NT2/D1 (cell line): Measurements from ENCODE around the gene USP2.
"Not testable (repeated sequence)": the region's sequence is repeated elsewhere in the genome, so short reads cannot be mapped to it uniquely, and the experiment has no call there.

Experiments
- DNase-seq: peaks from one replicate; pipeline ENCODE4 v3.0.0-alpha.2; 2011; ENCODE audit warnings: low read depth, low spot score
- H3K27me3 ChIP-seq: 2 replicates; pipeline ENCODE4 v1.6.0; 2011; ENCODE audit warnings: mild to moderate bottlenecking; ENCODE audit not compliant: insufficient read length, insufficient read depth
- H3K36me3 ChIP-seq: 2 replicates; pipeline ENCODE4 v1.6.1; 2011; ENCODE audit warnings: mild to moderate bottlenecking, low read length, mixed read lengths; ENCODE audit not compliant: insufficient read depth, insufficient read length
- H3K4me1 ChIP-seq: 2 replicates; pipeline ENCODE4 v1.5.1; 2011; ENCODE audit not compliant: insufficient read depth, insufficient read length
- H3K4me3 ChIP-seq: 2 replicates; pipeline ENCODE4 v1.5.1; 2011; ENCODE audit warnings: low read depth; ENCODE audit not compliant: insufficient read length
- H3K9ac ChIP-seq: 2 replicates; pipeline ENCODE4 v1.6.0; 2011; ENCODE audit warnings: low read depth; ENCODE audit not compliant: insufficient read length
- H3K9me3 ChIP-seq: 2 replicates; pipeline ENCODE4 v1.5.1; 2011; ENCODE audit warnings: mild to moderate bottlenecking, low read length; ENCODE audit not compliant: insufficient read depth
- SUZ12 ChIP-seq: IDR thresholded peaks from 2 replicates; pipeline ENCODE4 v1.6.1; 2011; ENCODE audit not compliant: insufficient read length, insufficient read depth; ENCODE audit errors: extremely low read depth
- YY1 ChIP-seq: IDR thresholded peaks from 2 replicates; pipeline ENCODE4 v1.6.1; 2011; ENCODE audit not compliant: insufficient read length, insufficient read depth
- ZNF274 ChIP-seq: IDR thresholded peaks from 2 replicates; pipeline ENCODE4 v1.6.1; 2011; ENCODE audit warnings: mild to moderate bottlenecking, low read depth, low read length

USP2 gene

GRCh38 chr11:119412072-119412471 is 30.6 kb upstream of the USP2 start:
- no peak for DNase-seq
- no peaks in the 10 kb centered on the region for H3K36me3 ChIP-seq
- TF ChIP-seq YY1 (no peak), ZNF274 (no peak), SUZ12 (no peak)
- no peaks in the 10 kb centered on the region for H3K27me3 ChIP-seq
- H3K9ac ChIP-seq: no peak overlapping the region
- no peaks in the 10 kb centered on the region for H3K9me3 ChIP-seq
- H3K4me3 ChIP-seq: no peak overlapping the region
- no peaks in the 10 kb centered on the region for H3K4me1 ChIP-seq

- Histone ChIP-seq H3K9me3 (no peaks in the 10 kb centered on the region), H3K27me3 (no peaks in the 10 kb centered on the region)
- no peak for TF ChIP-seq ZNF274
- TF ChIP-seq YY1: no peak
- no peak for TF ChIP-seq SUZ12
These were observed 29.0 kb upstream of the USP2 start for GRCh38 chr11:119410501-119410900.

GRCh38 chr11:119409731-119410130 is 28.2 kb upstream of the USP2 start:
- Histone ChIP-seq H3K27me3 (no peaks in the 10 kb centered on the region), H3K4me1 (no peaks in the 10 kb centered on the region), H3K4me3 (no peak overlapping the region), H3K9ac (no peak overlapping the region), H3K9me3 (no peaks in the 10 kb centered on the region), H3K36me3 (no peaks in the 10 kb centered on the region)
- TF ChIP-seq SUZ12 (no peak), ZNF274 (no peak)
- DNase-seq: no peak

More at GRCh38 chr11:119410501-119410900, 29.0 kb upstream of the USP2 start:
- Histone ChIP-seq H3K9ac (no peak overlapping the region), H3K4me3 (no peak overlapping the region), H3K36me3 (no peaks in the 10 kb centered on the region), H3K4me1 (no peaks in the 10 kb centered on the region)
- no peak for DNase-seq

GRCh38 chr11:119406005-119406404 is 24.5 kb upstream of the USP2 start:
- Histone ChIP-seq H3K9me3 (no peaks in the 10 kb centered on the region; the same call in 1 of the 2 replicates), H3K4me1 (no peaks in the 10 kb centered on the region), H3K9ac (no peak overlapping the region), H3K36me3 (no peaks in the 10 kb centered on the region), H3K4me3 (no peak overlapping the region), H3K27me3 (no peaks in the 10 kb centered on the region)
- no peak for TF ChIP-seq YY1
- no peak for TF ChIP-seq SUZ12
- TF ChIP-seq ZNF274: no peak
- DNase-seq: no peak

GRCh38 chr11:119405448-119405847 is 24.0 kb upstream of the USP2 start:
- H3K27me3 ChIP-seq, H3K4me3 ChIP-seq, H3K36me3 ChIP-seq, H3K9ac ChIP-seq, H3K4me1 ChIP-seq, H3K9me3 ChIP-seq, DNase-seq: not testable (repeated sequence)

- Histone ChIP-seq H3K27me3 (no peaks in the 10 kb centered on the region), H3K4me1 (no peaks in the 10 kb centered on the region), H3K36me3 (no peaks in the 10 kb centered on the region), H3K9me3 (peaks cover 8% of the 10 kb centered on the region), H3K9ac (no peak overlapping the region), H3K4me3 (no peak overlapping the region)
- no peak for DNase-seq
- TF ChIP-seq YY1 (no peak), SUZ12 (no peak), ZNF274 (no peak)
These were observed 23.4 kb upstream of the USP2 start for GRCh38 chr11:119404872-119405271.

GRCh38 chr11:119403021-119403420 is 21.5 kb upstream of the USP2 start:
- H3K9ac ChIP-seq: no peak overlapping the region
- no peak overlapping the region for H3K4me3 ChIP-seq
- H3K4me1 ChIP-seq: no peaks in the 10 kb centered on the region
- no peaks in the 10 kb centered on the region for H3K27me3 ChIP-seq
- DNase-seq: no peak
- H3K36me3 ChIP-seq: no peaks in the 10 kb centered on the region
- no peak for TF ChIP-seq SUZ12
- peaks cover 16% of the 10 kb centered on the region for H3K9me3 ChIP-seq

- DNase-seq: no peak
- H3K4me1 ChIP-seq: no peaks in the 10 kb centered on the region
- no peak overlapping the region for H3K4me3 ChIP-seq
- H3K27me3 ChIP-seq: no peaks in the 10 kb centered on the region
- no peak overlapping the region for H3K9ac ChIP-seq
- no peaks in the 10 kb centered on the region for H3K36me3 ChIP-seq
- TF ChIP-seq YY1 (no peak), SUZ12 (no peak), ZNF274 (no peak)
- peaks cover 20% of the 10 kb centered on the region for H3K9me3 ChIP-seq
These were observed 21.0 kb upstream of the USP2 start for GRCh38 chr11:119402470-119402869.
